GM21390 (cell line): ENCODE measurements around the gene XYLT1.

Experiments used
- ATAC-seq: cut with Tn5 transposase; IDR thresholded peaks from one replicate; pipeline ENCODE4 v1.9.1; 2021; ENCODE audit not compliant: unreplicated experiment

The XYLT1 gene

GRCh38 chr16:17211797-17212196, 259.0 kb downstream of the XYLT1 start:
- ATAC-seq, result no peak

GRCh38 chr16:17206712-17207111, 264.0 kb downstream of the XYLT1 start:
- no peak for ATAC-seq

- no peak for ATAC-seq
Measured at GRCh38 chr16:17205279-17206211, 265.2 kb downstream of the XYLT1 start.

GRCh38 chr16:17204644-17205043, 266.1 kb downstream of the XYLT1 start:
- ATAC-seq, result no peak

GRCh38 chr16:17204206-17204605, 266.6 kb downstream of the XYLT1 start:
- ATAC-seq, result no peak

- ATAC-seq, result no peak
Measured at GRCh38 chr16:17203424-17203823, 267.3 kb downstream of the XYLT1 start.

GRCh38 chr16:17199135-17199534, 271.6 kb downstream of the XYLT1 start:
- ATAC-seq, result no peak

- no peak for ATAC-seq
Measured at GRCh38 chr16:17196526-17196925, 274.2 kb downstream of the XYLT1 start.

GRCh38 chr16:17194190-17194780, 276.5 kb downstream of the XYLT1 start:
- no peak for ATAC-seq

GRCh38 chr16:17193566-17194100, 277.1 kb downstream of the XYLT1 start:
- ATAC-seq, result no peak

GRCh38 chr16:17184026-17184425, 286.7 kb downstream of the XYLT1 start:
- no peak for ATAC-seq

- ATAC-seq, result no peak
Measured at GRCh38 chr16:17177959-17178905, 292.5 kb downstream of the XYLT1 start.

- ATAC-seq, result no peak
Measured at GRCh38 chr16:17177242-17177958, 293.4 kb downstream of the XYLT1 start.

GRCh38 chr16:17176199-17176598, 294.6 kb downstream of the XYLT1 start:
- ATAC-seq, result no peak

GRCh38 chr16:17173281-17173680, 297.5 kb downstream of the XYLT1 start:
- no peak for ATAC-seq

GRCh38 chr16:17171250-17172143, 299.3 kb downstream of the XYLT1 start:
- ATAC-seq, result no peak

- ATAC-seq, result no peak
Measured at GRCh38 chr16:17170435-17170834, 300.3 kb downstream of the XYLT1 start.

GRCh38 chr16:17168181-17168580, 302.6 kb downstream of the XYLT1 start:
- ATAC-seq, result no peak

- no peak for ATAC-seq
Measured at GRCh38 chr16:17166095-17166494, 304.7 kb downstream of the XYLT1 start.
